Measurements from ENCODE around the gene MT1B. TPM values are rescaled to one million over a fixed set of nuclear protein-coding genes. Genes with fewer than 3 reads are reported as not detected.
A peak's percentile ranks its signal among the peaks of the same experiment; 100 is the strongest.

MT1B gene
- total RNA-seq = not detected

GRCh38 chr16:56651586-56651985, at the start of gene MT1B:
Gene MT1B, plus strand, starts transcription at chr16:56651886. Its CDS starts 68 bp downstream, at chr16:56651954.
- peaks cover 0 to 19% (median 16%) of the 10 kb centered on the region in 3 donors for H3K27me3 ChIP-seq (ENCODE audit: control insufficient read depth in 3 of 3, insufficient read depth in 3 of 3, low read length in 3 of 3)
- H3K36me3 ChIP-seq (ENCODE audit: control insufficient read depth in 3 of 3, insufficient read depth in 3 of 3, low read length in 3 of 3) = no peaks in the 10 kb centered on the region
- H3K9me3 ChIP-seq (ENCODE audit: control insufficient read depth in 3 of 3, low read length in 3 of 3) = no peaks in the 10 kb centered on the region
- no peak within 1 kb of the TSS for H3K4me3 ChIP-seq (ENCODE audit: low read length in 3 of 3)
- H3K4me1 ChIP-seq (ENCODE audit: control insufficient read depth in 3 of 3, insufficient read depth in 3 of 3, low read length in 3 of 3) = no peaks in the 10 kb centered on the region
- H3K27ac ChIP-seq (ENCODE audit: low read depth, low read length) = no peak within 1 kb of the TSS
- no peak within 1 kb of the TSS for H3K9ac ChIP-seq (ENCODE audit: low read depth in 1 of 3, low read length in 3 of 3)

DNA sequence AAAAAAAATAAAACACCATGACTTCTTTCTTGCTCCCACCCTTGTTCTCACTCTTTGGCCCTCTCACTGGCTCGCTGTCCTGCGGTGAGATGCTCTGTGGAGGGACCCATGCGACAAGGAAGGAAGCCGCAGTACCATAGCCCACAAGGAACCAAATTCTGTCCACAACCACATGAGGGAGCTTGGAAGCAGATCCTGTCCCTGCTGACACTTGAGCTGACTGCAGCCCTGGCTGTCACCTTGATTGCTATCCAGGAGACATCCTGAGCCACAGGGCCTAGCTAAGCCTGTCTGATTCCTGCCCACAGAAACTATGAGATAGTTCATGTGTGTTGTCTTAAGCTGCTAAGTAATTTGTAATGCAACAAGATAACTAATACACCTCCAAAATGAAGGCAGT, 48.1 kb upstream of the MT1B start:
- Histone ChIP-seq H3K36me3 (ENCODE audit: control insufficient read depth in 3 of 3, insufficient read depth in 3 of 3, low read length in 3 of 3) (no peaks in the 10 kb centered on the region), H3K4me3 (ENCODE audit: low read length in 3 of 3) (no peak overlapping the region), H3K9me3 (ENCODE audit: control insufficient read depth in 3 of 3, low read length in 3 of 3) (no peaks in the 10 kb centered on the region), H3K4me1 (ENCODE audit: control insufficient read depth in 3 of 3, insufficient read depth in 3 of 3, low read length in 3 of 3) (peaks cover 33 to 50% (median 46%) of the 10 kb centered on the region in 3 donors), H3K9ac (ENCODE audit: low read depth in 1 of 3, low read length in 3 of 3) (peak overlapping the region; percentile 23 to 67 (median 43)), H3K27ac (ENCODE audit: low read depth, low read length) (peak overlapping the region; percentile 39), H3K27me3 (ENCODE audit: control insufficient read depth in 3 of 3, insufficient read depth in 3 of 3, low read length in 3 of 3) (no peaks in the 10 kb centered on the region)

- H3K4me1 ChIP-seq (ENCODE audit: control insufficient read depth in 3 of 3, insufficient read depth in 3 of 3, low read length in 3 of 3) = peaks cover 47 to 62% (median 59%) of the 10 kb centered on the region in 3 donors
- no peaks in the 10 kb centered on the region for H3K27me3 ChIP-seq (ENCODE audit: control insufficient read depth in 3 of 3, insufficient read depth in 3 of 3, low read length in 3 of 3)
- H3K9ac ChIP-seq (ENCODE audit: low read depth in 1 of 3, low read length in 3 of 3) = no peak overlapping the region
- H3K4me3 ChIP-seq (ENCODE audit: low read length in 3 of 3) = no peak overlapping the region
- H3K9me3 ChIP-seq (ENCODE audit: control insufficient read depth in 3 of 3, low read length in 3 of 3) = no peaks in the 10 kb centered on the region
- H3K27ac ChIP-seq (ENCODE audit: low read depth, low read length) = no peak overlapping the region
- no peaks in the 10 kb centered on the region for H3K36me3 ChIP-seq (ENCODE audit: control insufficient read depth in 3 of 3, insufficient read depth in 3 of 3, low read length in 3 of 3)
Measured at GRCh38 chr16:56604966-56605365, 46.7 kb upstream of the MT1B start.

- H3K4me1 ChIP-seq (ENCODE audit: control insufficient read depth in 3 of 3, insufficient read depth in 3 of 3, low read length in 3 of 3) = peaks cover 52 to 67% (median 64%) of the 10 kb centered on the region in 3 donors
- H3K4me3 ChIP-seq (ENCODE audit: low read length in 3 of 3) = no peak overlapping the region
- peak overlapping the region; percentile 13 to 93 (median 70) for H3K9ac ChIP-seq (ENCODE audit: low read depth in 1 of 3, low read length in 3 of 3)
- no peaks in the 10 kb centered on the region for H3K36me3 ChIP-seq (ENCODE audit: control insufficient read depth in 3 of 3, insufficient read depth in 3 of 3, low read length in 3 of 3)
- H3K27me3 ChIP-seq (ENCODE audit: control insufficient read depth in 3 of 3, insufficient read depth in 3 of 3, low read length in 3 of 3) = no peaks in the 10 kb centered on the region
- H3K9me3 ChIP-seq (ENCODE audit: control insufficient read depth in 3 of 3, low read length in 3 of 3) = no peaks in the 10 kb centered on the region
- peak overlapping the region; percentile 98 for H3K27ac ChIP-seq (ENCODE audit: low read depth, low read length)
Measured at GRCh38 chr16:56605475-56605874, 46.2 kb upstream of the MT1B start.

DNA sequence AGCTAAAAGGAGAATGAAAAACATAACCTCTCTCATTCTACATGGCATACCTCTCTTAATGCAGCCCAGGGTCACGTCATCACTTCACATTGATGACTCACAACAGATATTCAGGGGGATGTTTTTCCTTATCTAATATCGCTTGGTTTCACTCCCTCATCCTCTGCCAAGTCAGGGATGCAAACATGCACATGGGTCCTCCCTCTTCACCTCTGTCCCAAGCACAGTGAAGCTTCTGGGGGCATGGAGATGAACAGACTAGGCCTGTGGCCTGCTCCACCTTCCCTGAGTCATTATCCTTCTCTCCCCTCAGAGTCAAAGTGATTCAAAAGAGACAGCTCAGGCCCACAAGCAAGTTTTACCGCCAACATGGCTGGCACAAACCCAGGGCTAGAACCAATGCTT, 45.6 kb upstream of the MT1B start:
- no peaks in the 10 kb centered on the region for H3K27me3 ChIP-seq (ENCODE audit: control insufficient read depth in 3 of 3, insufficient read depth in 3 of 3, low read length in 3 of 3)
- H3K36me3 ChIP-seq (ENCODE audit: control insufficient read depth in 3 of 3, insufficient read depth in 3 of 3, low read length in 3 of 3) = no peaks in the 10 kb centered on the region
- H3K9ac ChIP-seq (ENCODE audit: low read depth in 1 of 3, low read length in 3 of 3) = peak overlapping the region; percentile 70 to 93 (median 81)
- H3K4me3 ChIP-seq (ENCODE audit: low read length in 3 of 3) = peak overlapping the region in 2 of 3 donors; percentile 19 to 22
- H3K9me3 ChIP-seq (ENCODE audit: control insufficient read depth in 3 of 3, low read length in 3 of 3) = no peaks in the 10 kb centered on the region
- H3K4me1 ChIP-seq (ENCODE audit: control insufficient read depth in 3 of 3, insufficient read depth in 3 of 3, low read length in 3 of 3) = peaks cover 58 to 73% (median 70%) of the 10 kb centered on the region in 3 donors
- peak overlapping the region; percentile 98 for H3K27ac ChIP-seq (ENCODE audit: low read depth, low read length)

DNA sequence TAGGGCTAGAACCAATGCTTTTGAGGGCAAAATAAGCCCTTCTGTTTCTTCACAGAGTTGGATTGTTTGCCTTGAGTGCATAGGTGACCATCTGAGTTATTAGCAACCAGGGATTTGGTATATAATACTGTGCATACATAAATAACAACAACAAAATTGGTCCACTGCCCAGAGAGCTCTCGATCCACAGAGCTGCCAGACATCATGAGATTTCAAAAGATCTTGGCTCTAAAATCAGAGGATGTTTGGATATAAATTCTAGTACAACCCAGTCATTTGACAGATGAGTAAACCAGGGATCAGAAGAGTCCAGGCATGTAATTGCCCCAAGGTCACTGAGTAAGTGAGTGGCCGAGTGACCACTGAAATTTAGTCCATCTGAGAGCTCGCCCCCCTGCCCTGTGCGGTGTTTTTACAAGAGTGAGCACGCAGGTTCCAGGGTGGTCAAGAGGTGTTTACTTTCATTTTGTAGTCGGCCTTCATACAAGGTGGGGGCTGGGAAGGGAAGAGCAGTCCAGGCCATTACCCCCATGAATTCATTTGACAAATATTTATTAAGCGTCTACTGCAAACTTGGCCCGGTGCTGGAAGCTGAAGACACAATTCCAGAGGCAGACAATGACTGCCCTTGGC, 45.1 kb upstream of the MT1B start:
- H3K9ac ChIP-seq (ENCODE audit: low read depth in 1 of 3, low read length in 3 of 3) = peak overlapping the region; percentile 70 to 93 (median 81)
- H3K4me1 ChIP-seq (ENCODE audit: control insufficient read depth in 3 of 3, insufficient read depth in 3 of 3, low read length in 3 of 3) = peaks cover 63 to 78% (median 75%) of the 10 kb centered on the region in 3 donors
- H3K4me3 ChIP-seq (ENCODE audit: low read length in 3 of 3) = peak overlapping the region; percentile 48 to 81 (median 63)

DNA sequence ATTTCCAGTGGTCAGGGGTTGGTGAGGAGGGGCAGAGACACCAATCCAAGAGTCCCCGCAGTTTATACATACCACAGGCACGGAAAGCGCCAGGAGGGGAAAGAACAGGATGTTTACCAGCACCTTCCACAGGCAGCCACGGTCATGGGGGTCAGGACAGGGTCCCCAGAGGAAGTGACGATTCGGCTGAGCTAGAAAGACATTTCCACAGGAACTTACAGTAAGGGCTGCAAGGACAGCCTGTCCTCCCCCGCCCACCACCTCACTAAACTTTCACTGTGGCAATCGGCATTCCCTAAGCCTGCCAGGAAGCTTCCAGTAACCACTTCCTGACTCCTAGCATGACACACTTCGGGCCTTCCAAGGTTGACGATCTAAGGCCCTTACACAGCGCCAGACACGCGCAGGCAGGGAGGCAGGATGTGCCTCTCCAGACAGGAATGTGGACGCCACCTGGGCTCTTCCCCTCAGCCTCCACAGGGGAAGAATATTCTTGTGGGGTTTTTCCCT, 44.5 kb upstream of the MT1B start:
- peak overlapping the region; percentile 63 to 81 (median 65) for H3K4me3 ChIP-seq (ENCODE audit: low read length in 3 of 3)
- H3K9ac ChIP-seq (ENCODE audit: low read depth in 1 of 3, low read length in 3 of 3) = peak overlapping the region; percentile 70 to 93 (median 81)
- H3K27me3 ChIP-seq (ENCODE audit: control insufficient read depth in 3 of 3, insufficient read depth in 3 of 3, low read length in 3 of 3) = no peaks in the 10 kb centered on the region
- H3K4me1 ChIP-seq (ENCODE audit: control insufficient read depth in 3 of 3, insufficient read depth in 3 of 3, low read length in 3 of 3) = peaks cover 68 to 81% (median 79%) of the 10 kb centered on the region in 3 donors
- no peaks in the 10 kb centered on the region for H3K9me3 ChIP-seq (ENCODE audit: control insufficient read depth in 3 of 3, low read length in 3 of 3)
- no peaks in the 10 kb centered on the region for H3K36me3 ChIP-seq (ENCODE audit: control insufficient read depth in 3 of 3, insufficient read depth in 3 of 3, low read length in 3 of 3)
- H3K27ac ChIP-seq (ENCODE audit: low read depth, low read length) = peak overlapping the region; percentile 98

More for the DNA sequence above, 45.1 kb upstream of the MT1B start:
- no peaks in the 10 kb centered on the region for H3K9me3 ChIP-seq (ENCODE audit: control insufficient read depth in 3 of 3, low read length in 3 of 3)
- no peaks in the 10 kb centered on the region for H3K27me3 ChIP-seq (ENCODE audit: control insufficient read depth in 3 of 3, insufficient read depth in 3 of 3, low read length in 3 of 3)
- peak overlapping the region; percentile 98 for H3K27ac ChIP-seq (ENCODE audit: low read depth, low read length)
- no peaks in the 10 kb centered on the region for H3K36me3 ChIP-seq (ENCODE audit: control insufficient read depth in 3 of 3, insufficient read depth in 3 of 3, low read length in 3 of 3)

- peak overlapping the region; percentile 98 for H3K27ac ChIP-seq (ENCODE audit: low read depth, low read length)
- peak overlapping the region; percentile 63 to 81 (median 65) for H3K4me3 ChIP-seq (ENCODE audit: low read length in 3 of 3)
- peaks cover 69 to 81% (median 81%) of the 10 kb centered on the region in 3 donors for H3K4me1 ChIP-seq (ENCODE audit: control insufficient read depth in 3 of 3, insufficient read depth in 3 of 3, low read length in 3 of 3)
- H3K9ac ChIP-seq (ENCODE audit: low read depth in 1 of 3, low read length in 3 of 3) = peak overlapping the region; percentile 70 to 93 (median 81)
- H3K9me3 ChIP-seq (ENCODE audit: control insufficient read depth in 3 of 3, low read length in 3 of 3) = no peaks in the 10 kb centered on the region
- no peaks in the 10 kb centered on the region for H3K36me3 ChIP-seq (ENCODE audit: control insufficient read depth in 3 of 3, insufficient read depth in 3 of 3, low read length in 3 of 3)
- H3K27me3 ChIP-seq (ENCODE audit: control insufficient read depth in 3 of 3, insufficient read depth in 3 of 3, low read length in 3 of 3) = no peaks in the 10 kb centered on the region
Measured at GRCh38 chr16:56607675-56608042, 44.0 kb upstream of the MT1B start.

- H3K27ac ChIP-seq (ENCODE audit: low read depth, low read length) = peak within 1 kb of the TSS; percentile 98
- H3K36me3 ChIP-seq (ENCODE audit: control insufficient read depth in 3 of 3, insufficient read depth in 3 of 3, low read length in 3 of 3) = no peaks in the 10 kb centered on the region
- peak within 1 kb of the TSS; percentile 76 to 93 (median 81) for H3K9ac ChIP-seq (ENCODE audit: low read depth in 1 of 3, low read length in 3 of 3)
- H3K4me3 ChIP-seq (ENCODE audit: low read length in 3 of 3) = peak within 1 kb of the TSS; percentile 75 to 89 (median 89)
- no peaks in the 10 kb centered on the region for H3K27me3 ChIP-seq (ENCODE audit: control insufficient read depth in 3 of 3, insufficient read depth in 3 of 3, low read length in 3 of 3)
- peaks cover 69 to 81% (median 81%) of the 10 kb centered on the region in 3 donors for H3K4me1 ChIP-seq (ENCODE audit: control insufficient read depth in 3 of 3, insufficient read depth in 3 of 3, low read length in 3 of 3)
- H3K9me3 ChIP-seq (ENCODE audit: control insufficient read depth in 3 of 3, low read length in 3 of 3) = no peaks in the 10 kb centered on the region
Measured at GRCh38 chr16:56608043-56608875, 43.4 kb upstream of the MT1B start, which contains the start of gene MT2A. Gene MT2A, plus strand, starts transcription at chr16:56608584. Its CDS starts 72 bp downstream, at chr16:56608656.
